SK-N-SH (cell line): Measurements from ENCODE around the gene IL22RA1. TPM values are rescaled to one million over a fixed set of nuclear protein-coding genes. Genes with fewer than 3 reads are reported as not detected.

ENCODE experiments used
- CTCF ChIA-PET: fragments of 300-600, 350-600 bp; formaldehyde crosslinking; extraction: SDS; loops from one replicate; lab custom pipeline; 2021; lab: Yijun Ruan, JAX
- POLR2A ChIA-PET: fragments of 350-600 bp; sonication (Branson Sonifier 250); formaldehyde crosslinking; extraction: SDS; loops from one replicate; lab custom pipeline; 2020; ENCODE audit warnings: antibody characterized with exemption, inconsistent platforms; lab: Yijun Ruan, JAX
- DNase-seq: peaks from one replicate; pipeline ENCODE4 v3.0.0; 2012
- H2AFZ ChIP-seq: fragments of 200-600 bp; sonication (generic); 2 replicates; pipeline ENCODE4 v1.8.1; 2016; ENCODE audit warnings: antibody characterized with exemption, mild to moderate bottlenecking, low read depth
- H3F3A ChIP-seq: fragments of 200-600 bp; sonication (generic); replicated peaks from 2 replicates; pipeline ENCODE3; 2016; ENCODE audit warnings: antibody characterized with exemption, mild to moderate bottlenecking; ENCODE audit not compliant: insufficient read depth
- H3K27ac ChIP-seq, 2 experiments: fragments of 200-500 bp in 1 of 2; fragments of 200-600 bp in 1 of 2; sonication (Bioruptor generic) in 1 of 2; sonication (generic), shearing (Covaris generic) in 1 of 2; 2 replicates each; pipeline versions ENCODE4 v1.5.1 to v1.6.1; 2014 to 2016; ENCODE audit warnings: low read depth in 2 of 2, inconsistent platforms in 1 of 2, low read length in 1 of 2, mild to moderate bottlenecking in 1 of 2, mixed read lengths in 1 of 2
- H3K27me3 ChIP-seq: fragments of 200-600 bp; sonication (generic), shearing (Covaris generic); 2 replicates; pipeline ENCODE4 v1.6.1; 2016; ENCODE audit warnings: mixed run types; ENCODE audit not compliant: insufficient read depth
- H3K36me3 ChIP-seq, 2 experiments: fragments of 200-500 bp in 1 of 2; fragments of 200-600 bp in 1 of 2; sonication (Bioruptor generic) in 1 of 2; sonication (generic) in 1 of 2; replicated peaks in 1 of 2; 2 replicates each; pipeline versions ENCODE3 to v1.5.1; 2014 to 2016; ENCODE audit warnings: low read length in 1 of 2, mild to moderate bottlenecking in 1 of 2; ENCODE audit not compliant: insufficient read depth in 2 of 2, control insufficient read depth in 1 of 2
- H3K4me1 ChIP-seq, 2 experiments: fragments of 200-500 bp in 1 of 2; fragments of 200-600 bp in 1 of 2; sonication (Bioruptor generic) in 1 of 2; sonication (generic), shearing (Covaris generic) in 1 of 2; 2 replicates each; pipeline versions ENCODE4 v1.5.1 to v1.6.1; 2014 to 2016; ENCODE audit warnings: low read depth in 1 of 2, low read length in 1 of 2, mixed run types in 1 of 2; ENCODE audit not compliant: insufficient read depth in 2 of 2, control insufficient read depth in 1 of 2
- H3K4me2 ChIP-seq: fragments of 200-600 bp; sonication (generic), shearing (Covaris generic); 2 replicates; pipeline ENCODE4 v1.6.1; 2017; ENCODE audit warnings: mixed run types
- H3K4me3 ChIP-seq, 2 experiments: fragments of 200-500 bp in 1 of 2; fragments of 200-600 bp in 1 of 2; sonication (Bioruptor generic) in 1 of 2; sonication (generic), shearing (Covaris generic) in 1 of 2; 2 replicates each; pipeline versions ENCODE4 v1.5.1 to v1.8.1; 2014 to 2016; ENCODE audit warnings: low read depth in 2 of 2, inconsistent platforms in 1 of 2, low read length in 1 of 2, mild to moderate bottlenecking in 1 of 2, mixed read lengths in 1 of 2, moderate library complexity in 1 of 2
- H3K79me2 ChIP-seq: fragments of 200-600 bp; sonication (generic); 2 replicates; pipeline ENCODE4 v1.8.1; 2017; ENCODE audit warnings: mild to moderate bottlenecking; ENCODE audit not compliant: insufficient read depth
- H3K9ac ChIP-seq: fragments of 200-600 bp; sonication (generic); 2 replicates; pipeline ENCODE4 v1.6.1; 2017; ENCODE audit warnings: mixed run types
- H3K9me2 ChIP-seq: fragments of 200-600 bp; sonication (generic); 2 replicates; pipeline ENCODE4 v1.6.1; 2017; ENCODE audit warnings: mixed run types
- H3K9me3 ChIP-seq: fragments of 200-600 bp; sonication (generic); 2 replicates; pipeline ENCODE4 v1.6.1; 2017; ENCODE audit warnings: mixed run types, mild to moderate bottlenecking, moderate library complexity
- H4K20me1 ChIP-seq: fragments of 200-600 bp; sonication (generic); 2 replicates; pipeline ENCODE4 v1.6.1; 2017; ENCODE audit warnings: mild to moderate bottlenecking, mixed run types; ENCODE audit not compliant: insufficient read depth
- ELF1 ChIP-seq: IDR thresholded peaks from 2 replicates; pipeline ENCODE4 v1.4.0; 2012
- EZH2phosphoT487 ChIP-seq: fragments of 200-600 bp; sonication (generic); IDR thresholded peaks from 2 replicates; pipeline ENCODE4 v1.6.1; 2017; ENCODE audit warnings: low read depth, mixed run types, mild to moderate bottlenecking, antibody characterized with exemption, moderate library complexity, borderline replicate concordance
- FOSL2 ChIP-seq: IDR thresholded peaks from 2 replicates; pipeline ENCODE4 v1.4.0; 2012; ENCODE audit warnings: low read depth, mild to moderate bottlenecking, moderate library complexity, borderline replicate concordance
- FOXJ3 ChIP-seq: sonication (generic); formaldehyde crosslinking; IDR thresholded peaks from 2 replicates; pipeline ENCODE4 v1.5.1; 2020; ENCODE audit warnings: mild to moderate bottlenecking, missing genetic modification reagents
- GABPA ChIP-seq: IDR thresholded peaks from 2 replicates; pipeline ENCODE4 v1.4.0; 2012; ENCODE audit warnings: low read depth, mild to moderate bottlenecking
- GATA2 ChIP-seq: sonication (generic); formaldehyde crosslinking; IDR thresholded peaks from 2 replicates; pipeline ENCODE4 v1.5.0; 2020; ENCODE audit warnings: mild to moderate bottlenecking, missing genetic modification reagents
- JUND ChIP-seq: IDR thresholded peaks from 2 replicates; pipeline ENCODE4 v1.4.0; 2012
- MEF2A ChIP-seq: IDR thresholded peaks from 2 replicates; pipeline ENCODE4 v1.4.0; 2012; ENCODE audit warnings: low read depth, borderline replicate concordance
- MXI1 ChIP-seq: IDR thresholded peaks from 2 replicates; pipeline ENCODE4 v1.6.1; 2012; ENCODE audit warnings: mild to moderate bottlenecking, low read depth, low read length, improper control_type of control experiment
- NFIC ChIP-seq: IDR thresholded peaks from 2 replicates; pipeline ENCODE4 v1.4.0; 2012; ENCODE audit warnings: borderline replicate concordance
- NRF1 ChIP-seq: IDR thresholded peaks from 2 replicates; pipeline ENCODE4 v1.6.1; 2012; ENCODE audit warnings: low read depth, mild to moderate bottlenecking, low read length
- RAD21 ChIP-seq: IDR thresholded peaks from 2 replicates; pipeline ENCODE4 v1.6.1; 2012; ENCODE audit warnings: mild to moderate bottlenecking, low read length
- RCOR1 ChIP-seq: fragments of 150-350 bp; IDR thresholded peaks from 2 replicates; pipeline ENCODE4 v1.6.1; 2017; ENCODE audit warnings: antibody characterized with exemption, low read length
- RFX5 ChIP-seq: IDR thresholded peaks from 2 replicates; pipeline ENCODE4 v1.6.1; 2012; ENCODE audit warnings: mild to moderate bottlenecking, improper control_type of control experiment, low read length
- SIN3A ChIP-seq: IDR thresholded peaks from 2 replicates; pipeline ENCODE4 v1.6.1; 2012; ENCODE audit warnings: low read depth, mild to moderate bottlenecking, low read length, moderate library complexity, borderline replicate concordance
- SMC3 ChIP-seq: IDR thresholded peaks from 2 replicates; pipeline ENCODE4 v1.6.1; 2012; ENCODE audit warnings: low read depth, low read length, improper control_type of control experiment
- TAF1 ChIP-seq: IDR thresholded peaks from 2 replicates; pipeline ENCODE4 v1.6.1; 2012; ENCODE audit warnings: low read depth, mild to moderate bottlenecking, low read length, moderate library complexity, borderline replicate concordance
- TEAD4 ChIP-seq: IDR thresholded peaks from 2 replicates; pipeline ENCODE4 v1.4.0; 2012; ENCODE audit warnings: mild to moderate bottlenecking, borderline replicate concordance; ENCODE audit not compliant: insufficient read depth
- YY1 ChIP-seq: IDR thresholded peaks from 2 replicates; pipeline ENCODE4 v1.4.0; 2012; ENCODE audit warnings: low read depth, mild to moderate bottlenecking
- WGBS: methylation state at CpG from one replicate; pipeline ENCODE4 v1.1.6; 2017; ENCODE audit warnings: low lambda C conversion rate; 5-methylcytosine and 5-hydroxymethylcytosine counted together
- polyA plus RNA-seq, 3 experiments: library from polyadenylated mRNA; depleted of rRNA; stranded (reverse); fragments of >200 nt; gene quantifications; 2 replicates each; pipeline ENCODE4 v1.2.3, GENCODE V29; 2012
- TF ChIP-seq, protein P1 (sequence below): IDR thresholded peaks from 2 replicates; pipeline ENCODE4 v1.4.0; 2012; ENCODE audit warnings: low read depth, borderline replicate concordance
- TF ChIP-seq, protein P2 (sequence below): fragments of 150-350 bp; IDR thresholded peaks from 2 replicates; pipeline ENCODE4 v1.6.1; 2017; ENCODE audit warnings: antibody characterized with exemption, low read length, low read depth, borderline replicate concordance
- TF ChIP-seq, protein P3 (sequence below): IDR thresholded peaks from 2 replicates; pipeline ENCODE4 v1.4.0; 2012; ENCODE audit warnings: low read depth, borderline replicate concordance
- TF ChIP-seq, protein P4 (sequence below): fragments of 200-600 bp; sonication (generic); IDR thresholded peaks from 2 replicates; pipeline ENCODE4 v1.6.1; 2017; ENCODE audit warnings: antibody characterized with exemption, mild to moderate bottlenecking, moderate library complexity

The IL22RA1 gene
- polyA plus RNA-seq, 1 of the 3 experiments (the other 2 are of a cell fraction): 0.03 TPM

DNA sequence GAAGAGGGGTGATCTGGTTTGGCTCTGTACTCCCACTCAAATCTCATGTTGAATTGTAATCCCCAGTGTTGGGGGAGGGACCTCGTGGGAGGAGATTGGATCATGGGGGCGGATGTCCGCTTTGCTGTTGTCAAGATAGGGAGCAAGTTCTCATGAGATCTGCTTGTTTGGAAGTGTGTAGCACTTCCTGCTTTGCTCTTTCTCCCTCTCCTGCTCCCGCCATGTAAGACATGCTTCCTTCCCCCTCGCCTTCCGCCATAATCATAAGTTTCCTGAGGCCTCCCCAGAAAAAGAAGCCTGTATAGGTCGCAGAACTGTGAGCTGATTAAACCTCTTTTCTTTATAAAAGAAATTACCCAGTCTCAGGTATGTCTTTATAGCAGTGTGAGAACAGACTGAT, 58.9 kb downstream of the IL22RA1 start:
- Histone ChIP-seq H2AFZ (no peak overlapping the region), H3K9ac (no peak overlapping the region), H3K27ac (no peak overlapping the region), H4K20me1 (no peaks in the 10 kb centered on the region), H3K9me2 (no peaks in the 10 kb centered on the region), H3K4me3 (no peak overlapping the region), H3K36me3 (no peaks in the 10 kb centered on the region), H3K4me1 (no peaks in the 10 kb centered on the region; a peak in 1 of 4 replicates), H3K27me3 (no peaks in the 10 kb centered on the region), H3F3A (no peaks in the 10 kb centered on the region), H3K4me2 (no peak overlapping the region), H3K9me3 (no peaks in the 10 kb centered on the region), H3K79me2 (no peaks in the 10 kb centered on the region)
- ChIA-PET CTCF (interaction anchor here (1.5 to 5.1 kb wide), 3 partner anchors 14 to 308 kb away, joined by 4 to 27 read pairs (median 6); no protein-coding TSS in a partner anchor), POLR2A (no interaction called here)
- DNase-seq: no peak
- TF ChIP-seq TAF1 (no peak), GABPA (no peak), RAD21 (no peak), ELF1 (no peak), TEAD4 (no peak), GATA2 (CRISPR knock-in tag) (no peak), NFIC (no peak), RFX5 (no peak), MEF2A (no peak), MXI1 (no peak), YY1 (no peak)
- TF ChIP-seq, protein P1, sequence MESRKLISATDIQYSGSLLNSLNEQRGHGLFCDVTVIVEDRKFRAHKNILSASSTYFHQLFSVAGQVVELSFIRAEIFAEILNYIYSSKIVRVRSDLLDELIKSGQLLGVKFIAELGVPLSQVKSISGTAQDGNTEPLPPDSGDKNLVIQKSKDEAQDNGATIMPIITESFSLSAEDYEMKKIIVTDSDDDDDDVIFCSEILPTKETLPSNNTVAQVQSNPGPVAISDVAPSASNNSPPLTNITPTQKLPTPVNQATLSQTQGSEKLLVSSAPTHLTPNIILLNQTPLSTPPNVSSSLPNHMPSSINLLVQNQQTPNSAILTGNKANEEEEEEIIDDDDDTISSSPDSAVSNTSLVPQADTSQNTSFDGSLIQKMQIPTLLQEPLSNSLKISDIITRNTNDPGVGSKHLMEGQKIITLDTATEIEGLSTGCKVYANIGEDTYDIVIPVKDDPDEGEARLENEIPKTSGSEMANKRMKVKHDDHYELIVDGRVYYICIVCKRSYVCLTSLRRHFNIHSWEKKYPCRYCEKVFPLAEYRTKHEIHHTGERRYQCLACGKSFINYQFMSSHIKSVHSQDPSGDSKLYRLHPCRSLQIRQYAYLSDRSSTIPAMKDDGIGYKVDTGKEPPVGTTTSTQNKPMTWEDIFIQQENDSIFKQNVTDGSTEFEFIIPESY: no peak
- TF ChIP-seq, all 33 proteins: peak for 0
- 84% methylated on average over 6 of the region's 7 CpGs for WGBS

DNA sequence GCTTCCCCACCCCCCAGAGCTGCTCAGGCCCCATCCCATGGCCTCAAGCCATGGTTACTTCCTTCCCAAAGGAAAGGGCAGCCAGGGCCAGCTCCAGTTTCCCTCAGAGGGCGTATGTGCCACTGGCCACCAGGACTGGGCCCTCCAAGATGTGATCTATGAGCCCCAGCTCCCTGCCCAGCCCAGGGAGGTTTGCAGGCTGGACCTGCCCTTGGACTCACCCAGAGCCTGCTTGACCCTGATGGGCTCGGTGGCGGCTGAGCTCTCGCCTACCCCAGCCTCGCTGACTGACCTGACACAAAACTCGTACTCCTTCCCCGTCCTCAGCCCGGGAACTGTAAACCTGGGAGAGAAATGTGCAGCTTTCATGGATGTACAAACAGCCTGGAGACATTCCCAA, 60.6 kb downstream of the IL22RA1 start:
- no peak for DNase-seq
- Histone ChIP-seq H3K36me3 (no peaks in the 10 kb centered on the region), H3F3A (no peaks in the 10 kb centered on the region), H3K4me3 (no peak overlapping the region), H3K4me1 (no peaks in the 10 kb centered on the region; a peak in 1 of 4 replicates), H3K79me2 (no peaks in the 10 kb centered on the region), H3K4me2 (no peak overlapping the region), H3K9me3 (no peaks in the 10 kb centered on the region), H3K27ac (no peak overlapping the region), H3K9ac (no peak overlapping the region), H4K20me1 (no peaks in the 10 kb centered on the region), H2AFZ (no peak overlapping the region), H3K27me3 (no peaks in the 10 kb centered on the region), H3K9me2 (no peaks in the 10 kb centered on the region)
- CTCF ChIA-PET: interaction anchor here (1.3 to 5.1 kb wide), 2 partner anchors 12 to 71 kb away, joined by 3 to 27 read pairs; no protein-coding TSS in a partner anchor
- 75% methylated on average over 7 of the region's 8 CpGs for WGBS
- POLR2A ChIA-PET: no interaction called here
- TF ChIP-seq MEF2A (no peak), NFIC (no peak), NRF1 (no peak), SMC3 (no peak), FOXJ3 (CRISPR knock-in tag) (no peak), EZH2phosphoT487 (no peak), RCOR1 (no peak), GABPA (no peak), FOSL2 (no peak), TAF1 (no peak), JUND (no peak), MXI1 (no peak), SIN3A (no peak), TEAD4 (no peak), YY1 (no peak)
- TF ChIP-seq, protein P2, sequence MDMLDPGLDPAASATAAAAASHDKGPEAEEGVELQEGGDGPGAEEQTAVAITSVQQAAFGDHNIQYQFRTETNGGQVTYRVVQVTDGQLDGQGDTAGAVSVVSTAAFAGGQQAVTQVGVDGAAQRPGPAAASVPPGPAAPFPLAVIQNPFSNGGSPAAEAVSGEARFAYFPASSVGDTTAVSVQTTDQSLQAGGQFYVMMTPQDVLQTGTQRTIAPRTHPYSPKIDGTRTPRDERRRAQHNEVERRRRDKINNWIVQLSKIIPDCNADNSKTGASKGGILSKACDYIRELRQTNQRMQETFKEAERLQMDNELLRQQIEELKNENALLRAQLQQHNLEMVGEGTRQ: no peak
- TF ChIP-seq, protein P3, sequence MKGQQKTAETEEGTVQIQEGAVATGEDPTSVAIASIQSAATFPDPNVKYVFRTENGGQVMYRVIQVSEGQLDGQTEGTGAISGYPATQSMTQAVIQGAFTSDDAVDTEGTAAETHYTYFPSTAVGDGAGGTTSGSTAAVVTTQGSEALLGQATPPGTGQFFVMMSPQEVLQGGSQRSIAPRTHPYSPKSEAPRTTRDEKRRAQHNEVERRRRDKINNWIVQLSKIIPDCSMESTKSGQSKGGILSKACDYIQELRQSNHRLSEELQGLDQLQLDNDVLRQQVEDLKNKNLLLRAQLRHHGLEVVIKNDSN: no peak
- TF ChIP-seq, protein P4, sequence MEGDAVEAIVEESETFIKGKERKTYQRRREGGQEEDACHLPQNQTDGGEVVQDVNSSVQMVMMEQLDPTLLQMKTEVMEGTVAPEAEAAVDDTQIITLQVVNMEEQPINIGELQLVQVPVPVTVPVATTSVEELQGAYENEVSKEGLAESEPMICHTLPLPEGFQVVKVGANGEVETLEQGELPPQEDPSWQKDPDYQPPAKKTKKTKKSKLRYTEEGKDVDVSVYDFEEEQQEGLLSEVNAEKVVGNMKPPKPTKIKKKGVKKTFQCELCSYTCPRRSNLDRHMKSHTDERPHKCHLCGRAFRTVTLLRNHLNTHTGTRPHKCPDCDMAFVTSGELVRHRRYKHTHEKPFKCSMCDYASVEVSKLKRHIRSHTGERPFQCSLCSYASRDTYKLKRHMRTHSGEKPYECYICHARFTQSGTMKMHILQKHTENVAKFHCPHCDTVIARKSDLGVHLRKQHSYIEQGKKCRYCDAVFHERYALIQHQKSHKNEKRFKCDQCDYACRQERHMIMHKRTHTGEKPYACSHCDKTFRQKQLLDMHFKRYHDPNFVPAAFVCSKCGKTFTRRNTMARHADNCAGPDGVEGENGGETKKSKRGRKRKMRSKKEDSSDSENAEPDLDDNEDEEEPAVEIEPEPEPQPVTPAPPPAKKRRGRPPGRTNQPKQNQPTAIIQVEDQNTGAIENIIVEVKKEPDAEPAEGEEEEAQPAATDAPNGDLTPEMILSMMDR: no peak
